Activated T-helper 1 cell treated with anti-CD3 and anti-CD28 coated beads, Interleukin-2, amount 50 U/mL, for 16 hours (primary cell): ENCODE results near the gene ROBO1.
"Not testable (repeated sequence)": the region's sequence is repeated elsewhere in the genome, so short reads cannot be mapped to it uniquely, and the experiment has no call there.

Source experiments
- DNase-seq, 2 donors: peaks; one replicate each; pipeline ENCODE4 v3.0.0-alpha.2; 2020; ENCODE audit warnings: low read depth in 1 of 2, low spot score in 1 of 2

The ROBO1 gene

DNA sequence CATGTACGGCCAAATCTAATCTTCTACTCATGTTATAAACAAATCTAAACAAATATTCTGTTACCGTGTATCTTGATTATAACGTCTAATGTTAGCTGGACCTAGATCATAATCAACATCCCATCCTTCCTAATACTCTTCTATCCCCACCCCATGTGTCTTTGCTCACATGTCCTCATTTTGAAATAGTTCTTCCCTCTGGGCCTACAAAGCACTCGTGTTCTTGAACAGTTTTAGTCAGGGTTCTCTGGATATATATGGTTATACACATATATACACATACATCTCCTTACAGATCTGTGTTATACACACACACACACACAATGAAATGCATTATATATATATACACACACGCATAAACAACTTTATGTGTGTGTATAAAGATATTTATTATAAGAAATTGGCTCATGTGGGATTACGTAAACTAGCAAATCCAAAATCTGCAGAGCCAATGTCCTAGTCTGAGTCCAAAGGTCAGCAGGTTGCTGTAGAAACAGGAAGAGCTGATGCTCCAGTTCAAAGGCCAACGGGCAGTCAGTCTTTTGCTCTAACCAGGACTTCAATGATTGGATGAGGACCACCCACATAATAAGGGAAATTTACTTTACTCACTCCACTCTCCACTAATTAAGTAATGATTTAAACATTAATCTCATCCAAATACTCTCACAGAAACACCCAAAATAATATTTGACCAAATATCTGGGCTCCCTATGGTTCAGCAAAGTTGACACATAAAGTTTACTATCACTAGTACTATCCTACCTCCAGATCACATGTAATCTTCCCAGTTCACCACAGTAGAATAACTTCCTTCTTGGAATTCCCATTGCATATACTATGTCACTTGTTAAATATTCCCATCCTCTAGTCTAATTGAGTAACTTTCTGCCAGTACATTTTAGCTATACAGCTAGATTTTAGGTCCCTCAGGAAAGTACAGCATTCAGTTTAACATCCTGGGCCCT, 450.0 kb downstream of the ROBO1 start:
- DNase-seq, result no peak

GRCh38 chr3:79314962-79315361, 452.8 kb downstream of the ROBO1 start:
- DNase-seq, result no peak

DNA sequence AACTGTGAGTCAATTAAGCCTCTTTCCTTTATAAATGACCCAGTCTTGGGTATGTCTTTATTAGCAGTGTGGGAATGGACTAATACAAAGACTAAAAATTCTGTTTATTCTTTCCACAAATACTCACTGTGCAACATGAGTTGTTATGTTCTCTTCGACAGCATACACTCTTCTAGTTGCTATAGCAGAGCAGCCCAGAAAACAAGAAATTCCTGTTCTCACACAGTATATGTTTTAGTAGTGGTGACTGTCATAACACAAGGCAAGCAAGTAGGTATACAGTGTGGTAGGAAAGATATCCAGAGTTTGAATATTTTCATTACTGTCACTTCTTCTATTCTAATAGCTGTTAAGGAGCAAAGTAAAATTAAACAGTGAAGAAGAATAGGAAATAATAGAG, 453.3 kb downstream of the ROBO1 start:
- no peak for DNase-seq

DNA sequence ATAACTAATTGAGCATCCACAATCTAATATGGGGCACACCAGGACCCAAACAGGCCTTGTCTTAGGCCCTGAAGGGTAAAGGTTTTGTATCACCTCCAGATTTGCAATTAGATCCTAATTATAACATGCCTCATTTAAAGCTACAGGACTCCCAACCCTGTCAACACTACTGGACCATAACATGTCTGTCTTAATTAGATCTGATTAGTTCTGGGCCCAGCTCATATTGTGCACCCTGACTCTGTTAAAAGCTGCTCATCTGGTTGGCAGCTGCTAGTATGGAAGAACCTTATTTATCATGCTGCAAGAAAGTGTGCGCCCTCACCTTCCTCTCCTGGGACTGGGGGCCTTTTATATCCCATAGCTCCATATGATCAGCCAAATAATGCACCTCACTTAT, 457.8 kb downstream of the ROBO1 start:
- no peak for DNase-seq

DNA sequence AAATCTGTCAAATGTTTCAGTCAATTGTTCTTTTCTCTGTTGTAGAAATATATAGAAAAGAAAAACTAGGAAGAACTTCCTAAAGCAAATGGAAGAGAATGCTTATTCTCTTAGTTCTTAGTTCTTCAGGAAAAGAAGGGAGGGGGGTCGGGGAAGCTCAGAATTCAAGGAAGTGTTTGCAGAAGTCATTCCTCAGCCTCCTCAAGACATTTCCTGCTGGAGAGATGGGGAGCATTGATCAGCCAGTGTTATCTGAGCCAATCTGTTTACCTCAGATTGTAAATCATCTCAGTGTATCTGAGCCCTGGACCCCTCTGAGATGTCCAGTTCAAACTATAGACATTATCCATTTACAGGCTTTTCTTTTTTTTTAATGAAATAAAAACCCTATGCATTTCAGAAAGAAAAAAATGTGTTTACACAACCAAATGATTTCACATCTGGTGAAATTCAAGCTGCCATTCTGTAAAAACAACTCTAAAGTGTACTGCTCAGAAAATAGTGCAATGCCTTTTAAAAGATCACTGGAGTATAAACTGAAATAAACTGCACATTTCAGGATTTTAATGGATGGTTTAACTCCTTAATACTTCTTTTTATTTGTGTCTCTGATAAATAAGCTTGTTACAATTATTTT, 460.7 kb downstream of the ROBO1 start:
- DNase-seq, result no peak

DNA sequence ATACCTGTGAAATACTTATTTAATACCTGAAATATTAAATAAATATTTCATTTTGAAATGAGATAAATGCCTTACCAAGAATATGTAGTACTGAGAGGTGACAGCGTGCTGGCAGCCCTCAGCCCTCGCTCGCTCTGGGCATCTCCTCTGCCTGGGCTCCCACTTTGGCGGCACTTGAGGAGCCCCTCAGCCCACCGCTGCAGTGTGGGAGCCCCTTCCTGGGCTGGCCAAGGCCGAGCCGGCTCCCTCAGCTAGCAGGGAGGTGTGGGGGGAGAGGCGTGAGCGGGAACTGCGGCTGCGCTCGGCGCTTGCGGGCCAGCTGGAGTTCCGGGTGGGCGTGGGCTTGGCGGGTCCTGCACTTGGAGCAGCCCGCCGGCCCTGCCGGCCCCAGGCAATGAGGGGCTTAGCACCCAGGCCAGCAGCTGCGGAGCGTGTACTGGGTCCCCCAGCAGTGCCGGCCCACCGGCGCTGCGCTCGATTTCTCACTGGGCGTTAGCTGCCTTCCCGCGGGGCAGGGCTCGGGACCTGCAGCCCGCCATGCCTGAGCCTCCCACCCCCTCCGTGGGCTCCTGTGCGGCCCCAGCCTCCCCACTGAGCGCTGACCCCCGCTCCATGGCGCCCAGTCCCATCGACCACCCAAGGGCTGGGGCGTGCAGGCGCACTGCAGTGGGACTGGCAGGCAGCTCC, 467.7 kb downstream of the ROBO1 start:
- not testable (repeated sequence) for DNase-seq

GRCh38 chr3:79297245-79297960, 470.4 kb downstream of the ROBO1 start:
- DNase-seq, result no peak

GRCh38 chr3:79286882-79287281, 480.9 kb downstream of the ROBO1 start:
- no peak for DNase-seq

DNA sequence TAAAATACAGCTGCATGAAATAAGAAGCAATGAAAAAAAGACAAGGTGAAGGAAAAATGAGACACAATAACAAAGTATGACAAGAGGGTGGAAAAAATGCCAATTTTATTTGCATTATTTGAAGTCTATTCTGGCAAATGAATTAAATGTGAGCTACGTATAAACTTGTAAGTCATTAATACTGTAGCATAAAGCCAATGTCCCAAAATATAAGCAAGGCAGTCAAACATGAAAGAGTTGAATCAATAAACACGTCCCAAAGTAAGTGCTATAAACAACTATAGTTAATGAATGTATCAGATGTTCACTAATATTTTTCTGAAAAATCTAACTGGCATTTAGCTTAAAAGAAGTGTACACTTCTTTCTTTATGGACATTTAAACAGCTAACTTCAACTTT, 481.9 kb downstream of the ROBO1 start:
- no peak for DNase-seq

DNA sequence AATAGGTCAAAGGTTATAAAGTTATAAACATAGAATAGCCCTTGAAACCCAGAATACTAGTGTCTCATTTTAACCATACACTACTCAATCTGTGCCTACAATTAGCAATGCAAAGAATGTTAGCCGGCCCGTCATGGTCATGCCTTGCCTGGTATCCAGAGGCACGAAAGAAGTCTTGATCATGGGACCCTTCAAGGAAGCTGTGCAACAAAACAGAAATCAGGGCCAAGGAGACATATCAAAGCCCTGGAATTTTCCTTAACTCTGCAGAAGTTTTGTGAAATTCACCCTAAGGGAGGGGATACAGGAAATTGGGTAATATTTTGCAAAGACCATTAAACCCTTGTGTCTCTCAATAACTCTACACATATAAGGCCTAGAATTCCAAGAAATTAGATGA, 482.4 kb downstream of the ROBO1 start:
- no peak for DNase-seq

GRCh38 chr3:79284781-79285180, 483.0 kb downstream of the ROBO1 start:
- DNase-seq, result no peak

- no peak for DNase-seq
Measured at GRCh38 chr3:79278681-79279080, 489.1 kb downstream of the ROBO1 start.

- DNase-seq, result no peak
Measured at GRCh38 chr3:79268422-79268821, 499.4 kb downstream of the ROBO1 start.

- DNase-seq, result no peak
Measured at GRCh38 chr3:79264892-79265291, 502.9 kb downstream of the ROBO1 start.

DNA sequence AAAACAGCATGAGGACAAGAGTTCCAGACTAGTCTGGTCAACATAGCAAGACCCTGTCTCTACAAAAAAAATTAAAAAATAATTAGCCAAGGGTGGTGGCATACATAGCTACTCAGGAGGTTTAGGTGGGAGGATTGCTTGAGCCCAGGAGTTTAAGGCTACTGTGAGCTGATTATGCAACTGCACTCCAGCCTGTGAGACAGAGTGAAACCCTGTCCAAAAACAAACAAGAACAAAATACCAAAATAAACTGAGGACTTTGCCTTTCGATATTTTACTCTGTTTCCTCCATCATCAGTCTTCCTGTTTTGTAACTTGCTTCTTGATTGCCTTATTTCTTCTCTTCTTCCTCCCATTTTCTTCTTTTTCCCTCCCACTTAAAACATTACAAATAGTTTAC, 504.4 kb downstream of the ROBO1 start:
- DNase-seq, result no peak

- DNase-seq, result no peak
Measured at GRCh38 chr3:79258479-79258878, 509.3 kb downstream of the ROBO1 start.

GRCh38 chr3:79257791-79258190, 510.0 kb downstream of the ROBO1 start:
- DNase-seq, result no peak

GRCh38 chr3:79255702-79256101, 512.1 kb downstream of the ROBO1 start:
- DNase-seq, result no peak

- DNase-seq, result no peak
Measured at GRCh38 chr3:79255292-79255691, 512.5 kb downstream of the ROBO1 start.

- no peak for DNase-seq
Measured at GRCh38 chr3:79253704-79254103, 514.1 kb downstream of the ROBO1 start.

GRCh38 chr3:79253271-79253670, 514.5 kb downstream of the ROBO1 start:
- no peak for DNase-seq
